Loucy (cell line): ENCODE measurements around the gene RPP14.

Experiments used
- H2AFZ ChIP-seq: fragments of 200-600 bp; sonication (generic); 2 replicates; pipeline ENCODE4 v1.6.0; 2016; ENCODE audit warnings: antibody characterized with exemption, mild to moderate bottlenecking, low read length, moderate library complexity
- H3F3A ChIP-seq: fragments of 200-600 bp; 2 replicates; pipeline ENCODE4 v1.6.0; 2016; ENCODE audit warnings: antibody characterized with exemption, low read depth, mild to moderate bottlenecking
- H3K27me3 ChIP-seq: fragments of 200-600 bp; sonication (generic); 2 replicates; pipeline ENCODE4 v1.6.1; 2014; ENCODE audit warnings: low read length, mild to moderate bottlenecking; ENCODE audit not compliant: insufficient read depth, poor library complexity, severe bottlenecking
- H3K36me3 ChIP-seq: fragments of 200-600 bp; sonication (generic); 2 replicates; pipeline ENCODE4 v1.6.1; 2016; ENCODE audit warnings: low read length; ENCODE audit not compliant: insufficient read depth
- H3K4me1 ChIP-seq: fragments of 200-600 bp; sonication (generic); 2 replicates; pipeline ENCODE4 v1.5.1; 2014; ENCODE audit warnings: low read length, mild to moderate bottlenecking; ENCODE audit not compliant: insufficient read depth, poor library complexity, severe bottlenecking
- H3K4me2 ChIP-seq: fragments of 200-600 bp; sonication (generic); 2 replicates; pipeline ENCODE4 v1.6.0; 2014; ENCODE audit warnings: antibody characterized with exemption, low read length, low read depth, mild to moderate bottlenecking; ENCODE audit not compliant: poor library complexity, severe bottlenecking
- H3K4me3 ChIP-seq: fragments of 200-600 bp; sonication (generic); 2 replicates; pipeline ENCODE4 v1.5.1; 2014; ENCODE audit warnings: low read length, mild to moderate bottlenecking, mixed read lengths; ENCODE audit not compliant: poor library complexity, severe bottlenecking
- H3K79me2 ChIP-seq: fragments of 200-600 bp; sonication (generic); 2 replicates; pipeline ENCODE4 v1.6.1; 2014; ENCODE audit warnings: low read length; ENCODE audit not compliant: insufficient read depth
- H3K9ac ChIP-seq: fragments of 200-600 bp; sonication (generic); 2 replicates; pipeline ENCODE4 v1.6.0; 2014; ENCODE audit warnings: mild to moderate bottlenecking, low read depth, low read length, moderate library complexity; ENCODE audit not compliant: poor library complexity, severe bottlenecking
- H3K9me2 ChIP-seq: fragments of 200-600 bp; sonication (generic); replicated peaks from 2 replicates; pipeline ENCODE4 v1.6.1; 2016; ENCODE audit warnings: low read depth, low read length, mixed read lengths
- H3K9me3 ChIP-seq: fragments of 200-600 bp; sonication (generic); 2 replicates; pipeline ENCODE4 v1.6.1; 2014; ENCODE audit warnings: mild to moderate bottlenecking, antibody characterized with exemption, low read length, low read depth; ENCODE audit not compliant: insufficient read depth
- H4K20me1 ChIP-seq: fragments of 200-600 bp; sonication (generic); 2 replicates; pipeline ENCODE4 v1.6.0; 2014; ENCODE audit warnings: antibody characterized with exemption, low read length, mild to moderate bottlenecking; ENCODE audit not compliant: insufficient read depth, poor library complexity, severe bottlenecking
- CTCF ChIP-seq: fragments of 200-600 bp; sonication (generic); conservative IDR thresholded peaks from 2 replicates; pipeline ENCODE4 v1.5.1; 2014; ENCODE audit warnings: mild to moderate bottlenecking, antibody characterized with exemption, low read length
- EZH2phosphoT487 ChIP-seq: fragments of 200-600 bp; IDR thresholded peaks from 2 replicates; pipeline ENCODE4 v1.6.1; 2018; ENCODE audit warnings: antibody characterized with exemption, mild to moderate bottlenecking, moderate library complexity, borderline replicate concordance

The RPP14 gene

GRCh38 chr3:58333206-58334012 is 27.4 kb downstream of the RPP14 start:
- Histone ChIP-seq H2AFZ (peak overlapping the region; percentile 61; the same call in 1 of the 2 replicates), H3K79me2 (peaks cover 56% of the 10 kb centered on the region), H3K9ac (peak overlapping the region; percentile 82), H3K27me3 (no peaks in the 10 kb centered on the region), H3K36me3 (no peaks in the 10 kb centered on the region), H3K9me3 (no peaks in the 10 kb centered on the region), H3K4me2 (peak overlapping the region; percentile 98), H3F3A (peaks cover 8% of the 10 kb centered on the region; the same call in 1 of the 2 replicates), H3K4me3 (peak overlapping the region; percentile 79), H4K20me1 (peaks cover 6% of the 10 kb centered on the region), H3K4me1 (peaks cover 38% of the 10 kb centered on the region), H3K9me2 (no peaks in the 10 kb centered on the region)
- TF ChIP-seq EZH2phosphoT487 = no peak
- TF ChIP-seq CTCF = peak; percentile 47

GRCh38 chr3:58334013-58334321 is 27.9 kb downstream of the RPP14 start:
- peaks cover 6% of the 10 kb centered on the region for H4K20me1 ChIP-seq
- H3K4me3 ChIP-seq = peak overlapping the region; percentile 79
- peaks cover 61% of the 10 kb centered on the region for H3K79me2 ChIP-seq
- peaks cover 8% of the 10 kb centered on the region; the same call in 1 of the 2 replicates for H3F3A ChIP-seq
- H3K27me3 ChIP-seq = no peaks in the 10 kb centered on the region
- H3K36me3 ChIP-seq = no peaks in the 10 kb centered on the region
- H3K9me3 ChIP-seq = no peaks in the 10 kb centered on the region
- H3K9me2 ChIP-seq = no peaks in the 10 kb centered on the region
- H3K4me1 ChIP-seq = peaks cover 38% of the 10 kb centered on the region
- H3K4me2 ChIP-seq = peak overlapping the region; percentile 98
- H2AFZ ChIP-seq = no peak overlapping the region
- H3K9ac ChIP-seq = peak overlapping the region; percentile 82
- no peak for TF ChIP-seq CTCF
- TF ChIP-seq EZH2phosphoT487 = no peak

- H4K20me1 ChIP-seq = peaks cover 6% of the 10 kb centered on the region
- H3K79me2 ChIP-seq = peaks cover 66% of the 10 kb centered on the region
- H3K9me2 ChIP-seq = no peaks in the 10 kb centered on the region
- H3K4me1 ChIP-seq = peaks cover 38% of the 10 kb centered on the region
- H3K9me3 ChIP-seq = no peaks in the 10 kb centered on the region
- TF ChIP-seq EZH2phosphoT487 (no peak), CTCF (no peak)
- H3K4me3 ChIP-seq = peak overlapping the region; percentile 79
- H2AFZ ChIP-seq = no peak overlapping the region
- H3F3A ChIP-seq = peaks cover 8% of the 10 kb centered on the region; the same call in 1 of the 2 replicates
- no peaks in the 10 kb centered on the region for H3K36me3 ChIP-seq
- H3K9ac ChIP-seq = peak overlapping the region; percentile 82
- no peaks in the 10 kb centered on the region for H3K27me3 ChIP-seq
- peak overlapping the region; percentile 98 for H3K4me2 ChIP-seq
Measured at GRCh38 chr3:58334506-58334884, 28.4 kb downstream of the RPP14 start.
